Measurements from ENCODE around the gene AGBL1.

AGBL1 gene

DNA sequence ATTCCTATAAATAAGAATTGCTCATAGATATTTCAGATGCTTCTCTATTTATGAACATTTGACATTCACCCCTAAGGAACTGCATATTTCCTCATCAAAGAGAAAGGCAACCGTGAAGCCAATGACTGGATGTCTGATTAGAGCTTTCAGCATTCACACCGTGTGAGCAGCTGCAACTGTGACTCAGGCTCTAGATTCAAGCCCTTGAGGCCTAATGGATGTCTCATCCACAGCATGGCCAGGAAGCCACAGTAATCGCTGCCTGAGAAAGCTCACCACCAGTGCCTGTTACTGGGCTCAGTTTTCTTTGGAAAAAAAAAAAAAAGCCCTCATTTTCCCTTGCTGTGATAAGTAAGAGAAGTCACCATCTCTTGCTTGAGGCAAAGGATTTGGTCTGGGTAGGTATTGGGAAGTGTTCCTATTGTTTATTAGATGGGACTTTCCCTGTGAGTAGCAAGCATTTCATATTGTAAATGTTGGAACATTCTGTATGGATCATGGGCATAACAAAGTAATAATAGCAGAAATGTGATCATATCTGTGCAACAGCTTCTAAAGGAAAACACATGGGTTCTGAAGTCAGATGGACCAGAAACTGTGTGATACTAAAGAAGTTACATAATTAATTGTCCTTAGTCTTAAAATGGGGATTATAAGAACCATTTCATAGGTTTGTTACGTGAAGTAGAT, 783.7 kb downstream of the AGBL1 start:
- no peaks in the 10 kb centered on the region for H3K36me3 Mint-ChIP-seq (ENCODE audit: low read depth)
- peaks cover 4% of the 10 kb centered on the region for H3K27me3 Mint-ChIP-seq (ENCODE audit: low read depth)
- TF ChIP-seq, protein P1, sequence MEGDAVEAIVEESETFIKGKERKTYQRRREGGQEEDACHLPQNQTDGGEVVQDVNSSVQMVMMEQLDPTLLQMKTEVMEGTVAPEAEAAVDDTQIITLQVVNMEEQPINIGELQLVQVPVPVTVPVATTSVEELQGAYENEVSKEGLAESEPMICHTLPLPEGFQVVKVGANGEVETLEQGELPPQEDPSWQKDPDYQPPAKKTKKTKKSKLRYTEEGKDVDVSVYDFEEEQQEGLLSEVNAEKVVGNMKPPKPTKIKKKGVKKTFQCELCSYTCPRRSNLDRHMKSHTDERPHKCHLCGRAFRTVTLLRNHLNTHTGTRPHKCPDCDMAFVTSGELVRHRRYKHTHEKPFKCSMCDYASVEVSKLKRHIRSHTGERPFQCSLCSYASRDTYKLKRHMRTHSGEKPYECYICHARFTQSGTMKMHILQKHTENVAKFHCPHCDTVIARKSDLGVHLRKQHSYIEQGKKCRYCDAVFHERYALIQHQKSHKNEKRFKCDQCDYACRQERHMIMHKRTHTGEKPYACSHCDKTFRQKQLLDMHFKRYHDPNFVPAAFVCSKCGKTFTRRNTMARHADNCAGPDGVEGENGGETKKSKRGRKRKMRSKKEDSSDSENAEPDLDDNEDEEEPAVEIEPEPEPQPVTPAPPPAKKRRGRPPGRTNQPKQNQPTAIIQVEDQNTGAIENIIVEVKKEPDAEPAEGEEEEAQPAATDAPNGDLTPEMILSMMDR (IDR thresholded peaks at IDR 0.05; ENCODE audit: unreplicated experiment in 3 of 3): no peak
- no peak overlapping the region for H3K27ac Mint-ChIP-seq
- no peaks in the 10 kb centered on the region for H3K4me1 Mint-ChIP-seq
- no peak overlapping the region for H3K4me3 Mint-ChIP-seq
- H3K9me3 Mint-ChIP-seq: no peaks in the 10 kb centered on the region

DNA sequence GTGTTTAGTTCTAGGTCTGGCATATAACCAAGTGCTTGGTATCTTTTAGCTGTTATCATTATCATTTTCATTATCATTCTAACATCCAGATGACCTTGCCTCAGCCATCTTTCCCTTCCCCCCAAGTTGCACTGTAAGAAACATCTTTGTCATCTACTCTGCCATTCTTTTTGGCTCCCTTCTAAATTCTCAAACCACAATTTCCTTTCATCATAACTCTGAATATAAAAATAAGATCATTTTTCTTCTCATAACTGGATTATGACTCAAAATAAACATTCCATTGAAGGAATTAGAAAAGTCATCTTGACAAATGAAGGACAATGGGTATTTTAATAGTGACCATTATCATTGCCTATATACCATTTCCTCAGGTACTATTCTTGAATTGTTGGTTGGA, 786.2 kb downstream of the AGBL1 start:
- H3K4me1 Mint-ChIP-seq: no peaks in the 10 kb centered on the region
- H3K4me3 Mint-ChIP-seq: no peak overlapping the region
- no peak overlapping the region for H3K27ac Mint-ChIP-seq
- H3K27me3 Mint-ChIP-seq (ENCODE audit: low read depth): peaks cover 4% of the 10 kb centered on the region
- H3K36me3 Mint-ChIP-seq (ENCODE audit: low read depth): no peaks in the 10 kb centered on the region
- TF ChIP-seq, protein P1 (IDR thresholded peaks at IDR 0.05; ENCODE audit: unreplicated experiment in 3 of 3): no peak
- no peaks in the 10 kb centered on the region for H3K9me3 Mint-ChIP-seq

DNA sequence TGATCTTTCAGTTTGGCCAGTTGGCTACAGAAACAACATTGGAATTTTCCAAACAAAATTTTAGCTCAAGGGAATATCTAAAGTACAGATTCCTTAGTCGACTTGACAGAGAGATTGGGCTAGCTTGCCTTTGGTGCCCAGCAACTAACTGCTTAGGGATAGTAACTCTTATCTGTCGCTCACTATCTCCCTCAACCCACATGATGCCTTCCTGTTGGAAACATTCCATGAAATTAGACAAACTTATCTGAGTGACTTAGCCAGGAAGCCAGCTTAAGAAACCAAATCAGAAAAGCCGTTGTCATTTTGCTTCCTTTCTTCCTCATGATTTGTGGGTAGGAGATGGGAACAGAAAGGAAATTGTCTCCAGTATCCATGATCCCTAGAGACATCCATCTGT, 791.2 kb downstream of the AGBL1 start:
- peaks cover 4% of the 10 kb centered on the region for H3K27me3 Mint-ChIP-seq (ENCODE audit: low read depth)
- H3K4me3 Mint-ChIP-seq: no peak overlapping the region
- no peaks in the 10 kb centered on the region for H3K4me1 Mint-ChIP-seq
- no peak overlapping the region for H3K27ac Mint-ChIP-seq
- H3K9me3 Mint-ChIP-seq: no peaks in the 10 kb centered on the region
- no peaks in the 10 kb centered on the region for H3K36me3 Mint-ChIP-seq (ENCODE audit: low read depth)
- TF ChIP-seq, protein P1 (IDR thresholded peaks at IDR 0.05; ENCODE audit: unreplicated experiment in 3 of 3): no peak

DNA sequence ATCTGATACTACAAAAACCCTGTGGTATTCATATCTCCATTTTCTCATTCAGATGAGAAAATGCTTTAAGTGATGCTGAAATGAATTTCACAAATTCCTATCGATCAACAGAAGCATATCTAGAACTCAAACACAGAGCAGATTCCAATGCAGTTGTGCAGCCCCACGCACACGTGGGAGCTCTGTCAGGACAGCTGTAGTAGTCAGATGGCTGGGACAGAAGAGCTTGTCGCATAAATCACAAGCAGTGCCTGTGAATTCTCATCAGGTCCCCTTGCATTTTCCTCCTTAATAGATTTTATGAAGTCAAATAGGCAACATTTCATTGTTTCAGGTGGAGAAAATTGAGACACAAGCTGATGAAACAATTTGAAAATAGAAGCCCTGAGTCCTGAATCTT, 792.3 kb downstream of the AGBL1 start:
- TF ChIP-seq, protein P1 (IDR thresholded peaks at IDR 0.05; ENCODE audit: unreplicated experiment in 3 of 3): no peak
- Mint-ChIP-seq H3K9me3 (no peaks in the 10 kb centered on the region), H3K27me3 (ENCODE audit: low read depth) (no peaks in the 10 kb centered on the region), H3K36me3 (ENCODE audit: low read depth) (no peaks in the 10 kb centered on the region), H3K4me1 (no peaks in the 10 kb centered on the region), H3K27ac (no peak overlapping the region), H3K4me3 (no peak overlapping the region)

DNA sequence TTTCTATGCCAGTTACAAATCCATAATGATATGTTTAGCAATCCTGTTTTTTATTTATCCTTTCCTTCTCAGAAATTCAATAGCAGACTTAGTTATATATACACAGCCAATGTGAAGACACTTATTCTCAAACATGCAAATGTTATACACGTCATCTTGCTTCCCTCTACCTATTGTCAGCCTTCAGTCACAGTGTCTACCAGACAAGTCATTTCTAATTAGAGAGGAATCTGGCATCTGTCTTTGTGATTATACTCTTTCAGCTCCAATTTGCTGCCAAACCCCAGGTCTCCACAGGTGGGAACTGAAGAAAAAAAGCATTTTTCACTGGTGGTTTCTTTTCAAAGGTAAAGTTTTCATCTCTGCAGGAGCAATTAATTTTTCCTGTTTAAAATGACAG, 793.1 kb downstream of the AGBL1 start:
- H3K27me3 Mint-ChIP-seq (ENCODE audit: low read depth): no peaks in the 10 kb centered on the region
- no peak overlapping the region for H3K27ac Mint-ChIP-seq
- H3K36me3 Mint-ChIP-seq (ENCODE audit: low read depth): no peaks in the 10 kb centered on the region
- no peaks in the 10 kb centered on the region for H3K9me3 Mint-ChIP-seq
- H3K4me1 Mint-ChIP-seq: no peaks in the 10 kb centered on the region
- TF ChIP-seq, protein P1 (IDR thresholded peaks at IDR 0.05; ENCODE audit: unreplicated experiment in 3 of 3): no peak
- no peak overlapping the region for H3K4me3 Mint-ChIP-seq

DNA sequence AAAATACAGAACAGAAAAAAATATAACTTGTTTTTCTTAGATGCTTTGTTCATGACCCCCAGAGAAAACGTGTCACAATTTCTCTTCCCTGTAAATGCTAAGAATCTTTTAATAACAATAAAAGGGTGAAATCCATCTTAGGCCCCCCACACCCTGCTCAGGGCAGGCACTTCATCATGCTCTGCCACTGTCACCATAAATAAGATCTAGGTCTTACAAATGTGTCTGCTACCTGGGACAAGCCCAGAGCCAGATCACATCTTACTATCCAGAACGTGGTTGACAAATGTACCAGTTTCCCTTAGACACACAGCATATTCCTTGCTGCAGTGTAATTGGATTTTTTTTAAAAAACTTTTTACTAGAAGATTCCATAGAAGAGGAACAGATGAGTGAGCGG, 795.4 kb downstream of the AGBL1 start:
- H3K27ac Mint-ChIP-seq: no peak overlapping the region
- H3K4me3 Mint-ChIP-seq: no peak overlapping the region
- no peaks in the 10 kb centered on the region for H3K27me3 Mint-ChIP-seq (ENCODE audit: low read depth)
- no peaks in the 10 kb centered on the region for H3K9me3 Mint-ChIP-seq
- no peaks in the 10 kb centered on the region for H3K36me3 Mint-ChIP-seq (ENCODE audit: low read depth)
- H3K4me1 Mint-ChIP-seq: no peaks in the 10 kb centered on the region
- TF ChIP-seq, protein P1 (IDR thresholded peaks at IDR 0.05; ENCODE audit: unreplicated experiment in 3 of 3): no peak

Measured in nephron (organoid).